Gastrocnemius medialis (tissue), 4 donors: ENCODE data around the gene NUDCD2. TPM values are rescaled to one million over a fixed set of nuclear protein-coding genes. Genes with fewer than 3 reads are reported as not detected.
"Not testable (repeated sequence)": the region's sequence is repeated elsewhere in the genome, so short reads cannot be mapped to it uniquely, and the experiment has no call there.

Source experiments
- ATAC-seq, 2 donors: fragments of 150-250 bp; one replicate each; pipeline ENCODE4 v1.9.1; 2016
- DNase-seq, 2 donors: peaks; one replicate each; pipeline ENCODE4 v3.0.0-alpha.2; 2019
- H3K27ac ChIP-seq, 4 donors: fragments of 200-600 bp; sonication (generic); 1 replicate in 1 of 4; 2 replicates in 3 of 4; pipeline ENCODE4 v1.5.1; 2016 to 2018; ENCODE audit warnings: mild to moderate bottlenecking in 2 of 4, moderate library complexity in 1 of 4
- H3K27me3 ChIP-seq, 3 donors: fragments of 200-600 bp; sonication (generic) in 2 of 3; 1 replicate in 1 of 3; 2 replicates in 2 of 3; pipeline versions ENCODE4 v1.5.1 to v1.6.0; 2016 to 2019; ENCODE audit warnings: mild to moderate bottlenecking in 1 of 3, moderate library complexity in 1 of 3
- H3K36me3 ChIP-seq, 2 donors: fragments of 200-600 bp; sonication (generic) in 1 of 2; one replicate each; pipeline ENCODE4 v1.5.1; 2017 to 2018
- H3K4me1 ChIP-seq, 2 donors: fragments of 200-600 bp; sonication (generic) in 1 of 2; one replicate each; pipeline ENCODE4 v1.5.1; 2016 to 2017; ENCODE audit warnings: mild to moderate bottlenecking in 2 of 2
- H3K4me3 ChIP-seq, 4 donors: fragments of 200-600 bp; sonication (generic) in 3 of 4; 1 replicate in 1 of 4; 2 replicates in 3 of 4; pipeline ENCODE4 v1.5.1; 2016 to 2019; ENCODE audit warnings: mild to moderate bottlenecking in 2 of 4
- H3K9me3 ChIP-seq, 3 donors: fragments of 200-600 bp; sonication (generic) in 2 of 3; 1 replicate in 1 of 3; 2 replicates in 2 of 3; pipeline ENCODE4 v1.5.1; 2016 to 2019
- POLR2A ChIP-seq, 2 donors: fragments of 450-650 bp; IDR thresholded peaks; one replicate each; pipeline ENCODE4 v1.6.1; 2017; ENCODE audit warnings: antibody characterized with exemption in 2 of 2, mild to moderate bottlenecking in 2 of 2, moderate library complexity in 2 of 2
- in situ Hi-C, 4 donors: fragments of 200-750 bp; cut with MboI; loops; one replicate each; pipeline versions ENCODE4 v1.15.0 to v1.8.0; 2017; ENCODE audit warnings: low sequenced_read_pairs in 4 of 4
- intact Hi-C: fragments of 100-400 bp; cut with DNase I; formaldehyde crosslinking; loops from one replicate; pipeline ENCODE4 v1.15.1; 2023; ENCODE audit warnings: low total_unique reads
- total RNA-seq, 4 donors: library from RNA; depleted of rRNA; stranded (reverse); fragments of >200 nt; gene quantifications; one replicate each; pipeline versions ENCODE4 v1.1.0 to v1.2.3, GENCODE V29; 2016
- TF ChIP-seq, protein P1 (sequence below), 5 experiments: fragments of 450-650 bp in 3 of 5; fragments of 200-600 bp in 2 of 5; sonication (generic) in 2 of 5; IDR thresholded peaks in 4 of 5; conservative IDR thresholded peaks in 1 of 5; 1 replicate in 4 of 5; 2 replicates in 1 of 5; pipeline ENCODE4 v1.5.1; 2016 to 2019; ENCODE audit warnings: antibody characterized with exemption in 5 of 5, mild to moderate bottlenecking in 3 of 5, moderate library complexity in 3 of 5

Gene NUDCD2
- total RNA-seq, 4 donors from 2014 or later, result 4.2 to 9.1 (median 5.1) TPM

DNA sequence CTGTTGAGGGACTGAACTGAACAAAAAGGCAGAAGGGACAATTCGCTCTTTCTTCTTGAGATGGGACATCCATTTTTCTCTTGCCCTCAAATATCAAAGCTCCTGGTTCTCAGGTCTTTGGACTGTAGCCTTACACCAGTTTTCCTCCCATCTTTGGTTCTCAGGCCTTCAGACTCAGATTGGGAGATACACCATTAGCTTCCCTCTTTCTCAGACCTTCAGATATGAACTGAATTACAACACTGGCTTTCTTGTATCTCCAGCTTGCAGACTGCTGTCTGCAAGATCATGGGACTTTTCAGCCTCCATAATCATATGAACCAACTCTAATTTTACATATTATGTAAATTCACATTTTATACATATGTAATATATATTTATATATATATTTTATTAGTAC is 35.1 kb downstream of the NUDCD2 start:
- intact Hi-C loops, result no loop called here

DNA sequence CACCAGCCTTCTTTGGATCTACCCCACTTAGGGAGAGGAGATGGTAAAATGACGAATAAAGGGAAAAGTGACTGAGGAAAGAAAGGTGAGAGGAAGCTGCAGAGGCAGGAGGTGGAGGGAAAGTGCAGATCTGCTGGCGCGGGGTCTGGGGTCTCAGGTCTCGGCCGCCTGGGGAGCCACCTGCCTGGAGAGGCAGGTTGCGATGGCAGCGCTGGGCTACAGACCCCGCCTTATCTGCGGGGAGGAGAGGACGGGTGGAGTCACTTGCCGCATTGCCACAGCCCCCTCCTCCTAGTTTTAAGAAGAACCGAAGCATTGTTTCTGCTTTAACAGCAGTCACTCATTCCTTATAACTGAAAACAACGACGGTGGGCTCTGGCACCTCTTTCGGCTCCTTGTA is 44.2 kb downstream of the NUDCD2 start:
- H3K4me1 ChIP-seq, DNase-seq, H3K27me3 ChIP-seq, in situ Hi-C loops, intact Hi-C loops, H3K9me3 ChIP-seq, H3K4me3 ChIP-seq, ATAC-seq, H3K36me3 ChIP-seq, H3K27ac ChIP-seq: not testable (repeated sequence)

More for the DNA sequence above, 35.1 kb downstream of the NUDCD2 start:
- no peak for DNase-seq
- H3K4me3 ChIP-seq, result no peak overlapping the region
- no peaks in the 10 kb centered on the region for H3K9me3 ChIP-seq
- H3K4me1 ChIP-seq, result no peaks in the 10 kb centered on the region
- no peak for TF ChIP-seq POLR2A (IDR thresholded peaks at IDR 0.05)
- TF ChIP-seq, protein P1, sequence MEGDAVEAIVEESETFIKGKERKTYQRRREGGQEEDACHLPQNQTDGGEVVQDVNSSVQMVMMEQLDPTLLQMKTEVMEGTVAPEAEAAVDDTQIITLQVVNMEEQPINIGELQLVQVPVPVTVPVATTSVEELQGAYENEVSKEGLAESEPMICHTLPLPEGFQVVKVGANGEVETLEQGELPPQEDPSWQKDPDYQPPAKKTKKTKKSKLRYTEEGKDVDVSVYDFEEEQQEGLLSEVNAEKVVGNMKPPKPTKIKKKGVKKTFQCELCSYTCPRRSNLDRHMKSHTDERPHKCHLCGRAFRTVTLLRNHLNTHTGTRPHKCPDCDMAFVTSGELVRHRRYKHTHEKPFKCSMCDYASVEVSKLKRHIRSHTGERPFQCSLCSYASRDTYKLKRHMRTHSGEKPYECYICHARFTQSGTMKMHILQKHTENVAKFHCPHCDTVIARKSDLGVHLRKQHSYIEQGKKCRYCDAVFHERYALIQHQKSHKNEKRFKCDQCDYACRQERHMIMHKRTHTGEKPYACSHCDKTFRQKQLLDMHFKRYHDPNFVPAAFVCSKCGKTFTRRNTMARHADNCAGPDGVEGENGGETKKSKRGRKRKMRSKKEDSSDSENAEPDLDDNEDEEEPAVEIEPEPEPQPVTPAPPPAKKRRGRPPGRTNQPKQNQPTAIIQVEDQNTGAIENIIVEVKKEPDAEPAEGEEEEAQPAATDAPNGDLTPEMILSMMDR (IDR thresholded peaks at IDR 0.05 in 4 of 5, conservative IDR thresholded peaks at IDR 0.05 in 1 of 5), result no peak
- no peak for ATAC-seq
- no peaks in the 10 kb centered on the region for H3K27me3 ChIP-seq
- in situ Hi-C loops, result no loop called here
- no peak overlapping the region for H3K27ac ChIP-seq
- no peaks in the 10 kb centered on the region for H3K36me3 ChIP-seq

DNA sequence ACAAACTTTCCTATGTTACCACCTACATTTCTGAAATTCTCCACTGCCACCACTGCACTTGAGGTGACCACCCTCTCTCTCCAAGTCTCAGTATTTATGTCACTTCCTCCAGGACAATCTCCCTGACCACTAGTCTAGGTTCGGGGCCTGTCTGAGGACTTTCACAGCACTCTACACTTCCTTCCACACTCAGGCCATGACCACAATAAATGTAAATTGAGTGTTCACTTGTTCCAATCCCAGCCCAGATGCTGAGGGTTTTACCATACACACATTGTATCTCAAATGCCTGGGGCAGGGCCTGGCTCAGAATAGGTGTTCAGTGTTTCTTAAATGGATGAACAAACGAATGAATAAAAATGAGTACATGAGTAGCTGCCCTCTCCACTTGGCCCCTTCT is 49.4 kb downstream of the NUDCD2 start:
- intact Hi-C loops, result no loop called here

DNA sequence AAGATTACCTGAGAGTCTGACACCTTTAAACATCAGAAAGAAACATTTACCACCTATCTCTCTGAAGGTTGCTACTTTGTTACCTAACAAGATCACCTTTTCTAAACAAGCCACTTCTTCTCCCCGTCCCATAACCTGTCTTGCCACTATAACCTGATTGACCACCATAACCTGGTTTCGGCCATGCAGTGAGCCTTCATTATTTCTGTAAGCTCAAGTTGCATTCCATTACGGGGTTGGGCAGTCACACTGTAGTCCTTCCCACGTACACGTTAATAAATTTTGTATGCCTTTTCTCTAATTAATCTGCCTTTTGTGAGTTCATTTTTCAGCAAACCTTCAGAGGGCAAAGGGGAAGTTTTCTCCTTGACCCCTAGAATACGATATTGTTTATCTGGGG is 50.5 kb downstream of the NUDCD2 start:
- Histone ChIP-seq H3K4me3 (no peak overlapping the region), H3K9me3 (no peaks in the 10 kb centered on the region), H3K36me3 (no peaks in the 10 kb centered on the region), H3K4me1 (peaks cover 4 to 6% of the 10 kb centered on the region in 2 donors), H3K27me3 (peaks cover 0 to 2% (median 0%) of the 10 kb centered on the region in 3 donors), H3K27ac (no peak overlapping the region)
- no peak for ATAC-seq
- no peak for TF ChIP-seq POLR2A (IDR thresholded peaks at IDR 0.05)
- TF ChIP-seq, protein P1 (IDR thresholded peaks at IDR 0.05 in 4 of 5, conservative IDR thresholded peaks at IDR 0.05 in 1 of 5), result no peak
- DNase-seq, result no peak
- in situ Hi-C loops (no loop called here), intact Hi-C loops (no loop called here)

More for the DNA sequence above, 49.4 kb downstream of the NUDCD2 start:
- DNase-seq (no peak), ATAC-seq (no peak)
- Histone ChIP-seq H3K27me3 (peaks cover 3 to 7% (median 5%) of the 10 kb centered on the region in 3 donors), H3K9me3 (no peaks in the 10 kb centered on the region), H3K4me3 (no peak overlapping the region), H3K36me3 (no peaks in the 10 kb centered on the region), H3K4me1 (peaks cover 4 to 6% of the 10 kb centered on the region in 2 donors), H3K27ac (no peak overlapping the region)
- in situ Hi-C loops, result no loop called here
- TF ChIP-seq, protein P1 (IDR thresholded peaks at IDR 0.05 in 4 of 5, conservative IDR thresholded peaks at IDR 0.05 in 1 of 5), result no peak
- TF ChIP-seq POLR2A (IDR thresholded peaks at IDR 0.05), result no peak

DNA sequence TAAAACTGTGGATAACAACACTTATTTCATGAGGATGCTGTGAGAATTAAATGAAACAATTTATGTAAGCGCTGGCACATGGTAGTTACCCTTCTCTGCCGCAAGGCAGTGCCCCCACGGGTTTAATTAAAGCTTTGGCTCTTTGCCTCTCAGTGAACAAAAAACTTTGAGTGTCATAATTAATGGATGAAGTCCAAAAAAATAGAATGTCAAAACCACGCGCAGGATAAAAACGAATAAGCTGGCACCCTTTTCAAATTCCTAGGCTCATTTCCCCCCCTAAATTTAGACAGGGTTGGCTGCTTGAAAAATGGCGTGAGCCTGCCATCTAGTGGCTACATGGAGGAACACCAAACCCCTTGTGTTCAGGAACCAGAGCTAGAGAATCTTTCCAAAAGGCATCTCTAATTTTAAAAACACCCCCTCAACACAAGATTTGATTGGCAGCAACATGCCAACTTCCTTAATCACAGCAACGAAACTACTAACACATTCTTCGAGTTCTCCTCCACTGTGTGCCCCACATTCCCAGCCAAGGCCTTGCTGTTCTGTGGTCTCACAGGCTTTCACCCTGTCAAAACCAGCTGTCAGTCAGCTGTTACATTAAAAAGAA is 51.5 kb downstream of the NUDCD2 start:
- H3K4me3 ChIP-seq, result peak overlapping the region in 1 of 4 donors; percentile 37
- H3K27me3 ChIP-seq, result no peaks in the 10 kb centered on the region
- intact Hi-C loops (no loop called here), in situ Hi-C loops (no loop called here)
- H3K27ac ChIP-seq, result no peak overlapping the region
- TF ChIP-seq, protein P1 (IDR thresholded peaks at IDR 0.05 in 4 of 5, conservative IDR thresholded peaks at IDR 0.05 in 1 of 5), result peak; percentile 75 to 90 (median 79)
- no peak for TF ChIP-seq POLR2A (IDR thresholded peaks at IDR 0.05)
- ATAC-seq (peak; percentile 78 to 88), DNase-seq (peak in 1 of 2 donors; percentile 23)
- H3K4me1 ChIP-seq, result peaks cover 4 to 6% of the 10 kb centered on the region in 2 donors
- no peaks in the 10 kb centered on the region for H3K9me3 ChIP-seq
- H3K36me3 ChIP-seq, result no peaks in the 10 kb centered on the region
